GM19240 (cell line): ENCODE measurements around the gene MARK2.

Source experiments
- DNase-seq: peaks from one replicate; pipeline ENCODE4 v3.0.0; 2011; ENCODE audit warnings: low spot score; ENCODE audit not compliant: insufficient read length

The MARK2 gene

DNA sequence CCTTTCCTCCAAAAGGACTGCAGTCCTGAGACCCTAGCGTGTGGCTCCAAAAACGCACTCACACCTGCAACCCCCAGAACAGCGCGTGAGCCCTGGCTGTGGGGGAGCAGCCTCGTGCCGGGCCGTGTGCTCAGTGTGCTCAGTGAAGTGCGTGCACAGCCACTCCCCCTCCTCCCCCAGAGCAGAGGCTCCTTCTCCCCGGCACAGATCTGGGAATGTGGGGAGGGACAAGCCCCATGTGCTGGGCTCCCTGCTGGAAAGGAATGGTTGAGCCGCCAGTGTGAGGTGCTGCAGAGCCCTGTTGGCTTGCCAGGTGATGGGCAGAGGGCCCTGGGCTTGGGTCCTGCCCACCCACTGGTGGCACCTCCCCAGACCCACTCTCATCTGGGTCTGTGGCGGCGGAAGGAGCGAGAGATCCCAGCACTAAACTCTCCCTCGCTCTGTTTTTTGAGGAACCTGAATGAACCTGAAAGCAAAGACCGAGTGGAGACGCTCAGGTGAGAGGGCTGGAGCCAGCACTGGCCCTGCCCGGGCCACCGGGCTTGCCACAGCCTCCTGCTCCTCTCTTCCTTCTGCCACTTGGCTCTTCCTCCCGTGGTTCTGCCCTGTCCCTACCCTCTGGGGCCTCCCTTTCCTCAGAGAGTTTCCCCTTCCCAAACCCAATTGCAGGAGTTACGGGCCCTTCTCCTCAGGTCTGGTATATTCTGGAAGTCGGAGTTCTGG, 69.1 kb downstream of the MARK2 start:
- DNase-seq: no peak

DNA sequence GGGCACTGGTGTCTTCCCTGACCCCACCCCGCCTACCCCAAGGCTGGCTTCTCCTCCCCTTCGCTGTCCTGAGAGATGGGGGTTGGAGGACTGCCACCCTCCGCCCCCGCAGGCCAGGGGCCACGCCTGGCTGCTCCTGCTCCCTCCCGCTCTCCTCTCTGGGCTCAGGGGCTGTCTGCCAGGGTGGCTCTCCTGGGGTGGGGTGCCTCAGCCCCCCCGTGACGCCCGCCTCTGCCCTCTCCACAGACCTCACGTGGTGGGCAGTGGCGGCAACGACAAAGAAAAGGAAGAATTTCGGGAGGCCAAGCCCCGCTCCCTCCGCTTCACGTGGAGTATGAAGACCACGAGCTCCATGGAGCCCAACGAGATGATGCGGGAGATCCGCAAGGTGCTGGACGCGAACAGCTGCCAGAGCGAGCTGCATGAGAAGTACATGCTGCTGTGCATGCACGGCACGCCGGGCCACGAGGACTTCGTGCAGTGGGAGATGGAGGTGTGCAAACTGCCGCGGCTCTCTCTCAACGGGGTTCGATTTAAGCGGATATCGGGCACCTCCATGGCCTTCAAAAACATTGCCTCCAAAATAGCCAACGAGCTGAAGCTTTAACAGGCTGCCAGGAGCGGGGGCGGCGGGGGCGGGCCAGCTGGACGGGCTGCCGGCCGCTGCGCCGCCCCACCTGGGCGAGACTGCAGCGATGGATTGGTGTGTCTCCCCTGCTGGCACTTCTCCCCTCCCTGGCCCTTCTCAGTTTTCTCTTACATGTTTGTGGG, 69.9 kb downstream of the MARK2 start:
- no peak for DNase-seq

DNA sequence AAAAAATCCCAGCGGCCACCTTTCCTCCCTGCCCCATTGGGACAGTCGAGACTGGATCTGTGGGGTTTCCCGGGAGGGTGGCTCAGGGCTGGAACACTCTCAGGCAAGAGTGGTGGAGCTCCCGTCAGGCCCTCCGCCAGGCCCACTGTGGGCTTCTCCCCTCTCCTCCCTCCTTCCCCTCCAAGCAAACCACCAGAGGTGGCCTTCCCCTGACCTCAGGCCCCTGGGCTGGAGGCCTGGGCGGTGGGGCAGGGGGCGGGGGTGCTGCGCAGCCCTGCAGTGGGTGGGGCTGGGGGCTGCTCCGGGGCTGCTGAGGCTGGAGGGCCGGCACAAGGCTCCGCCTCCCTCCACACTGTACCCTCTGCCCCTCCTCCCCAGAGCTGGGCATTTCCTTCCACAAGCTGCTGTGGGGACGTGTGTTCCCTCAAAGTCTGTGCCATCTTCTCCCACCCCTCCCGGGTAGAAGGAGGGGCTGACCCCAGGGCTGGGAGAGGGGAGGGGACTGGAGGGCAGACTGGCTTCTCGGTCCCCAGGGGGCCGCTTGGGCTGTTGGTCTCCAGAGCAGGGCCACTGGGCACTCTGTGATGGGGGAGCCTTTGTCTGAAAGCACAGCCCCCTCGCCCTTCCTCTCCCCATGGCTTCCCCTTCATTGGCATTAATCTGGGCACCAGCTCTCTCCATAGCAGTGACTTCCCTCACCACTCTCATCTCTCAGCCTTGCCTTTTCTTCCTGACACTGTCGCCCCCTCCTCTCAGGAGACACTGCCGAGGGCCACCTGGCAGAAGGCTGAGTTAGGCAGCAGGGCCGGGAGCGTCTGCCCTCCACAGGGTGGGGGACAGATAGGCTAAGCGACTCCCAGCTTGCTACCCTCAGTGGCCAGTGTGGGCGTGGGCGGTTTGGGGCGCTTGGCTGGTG, 70.9 kb downstream of the MARK2 start:
- no peak for DNase-seq

DNA sequence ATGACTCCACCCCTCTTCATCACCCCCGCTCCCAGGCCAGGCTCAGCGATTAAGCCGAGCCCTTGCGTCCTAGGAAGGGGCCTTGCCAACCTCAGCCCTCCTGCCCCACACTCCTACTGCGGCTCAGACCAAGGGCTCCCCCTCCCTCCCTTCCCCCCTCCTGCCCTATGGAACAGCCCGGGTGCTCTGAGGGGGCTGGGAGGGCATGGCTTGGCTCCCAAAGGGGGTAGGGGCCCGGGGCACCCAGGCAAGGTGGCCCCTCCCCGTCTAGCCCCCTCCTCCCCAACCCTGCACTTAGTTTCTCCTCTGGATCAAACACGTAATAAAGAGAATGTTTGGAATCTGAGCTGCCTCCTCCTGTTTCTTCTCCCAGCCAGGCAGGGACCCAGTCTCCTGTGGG, 71.8 kb downstream of the MARK2 start:
- DNase-seq: no peak

DNA sequence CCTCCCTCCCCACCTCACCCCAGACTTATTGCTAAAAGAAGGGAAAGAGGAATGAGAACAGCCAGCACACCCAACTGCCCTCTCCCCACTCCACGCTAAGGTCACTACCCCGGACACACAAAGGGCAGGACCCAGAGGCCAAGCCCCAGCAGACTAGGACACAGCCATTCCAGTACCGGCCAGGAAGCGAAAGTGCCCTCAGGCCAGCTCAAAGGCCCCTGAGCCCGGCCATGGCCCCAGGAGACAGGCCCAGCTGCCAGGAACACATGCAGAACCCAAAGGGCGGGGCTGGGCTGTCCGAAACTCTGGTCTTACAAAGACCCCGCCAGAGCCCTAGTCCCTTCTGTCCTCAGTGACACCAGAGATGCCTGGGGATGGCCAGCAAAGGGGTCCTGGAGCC, 72.5 kb downstream of the MARK2 start:
- no peak for DNase-seq

DNA sequence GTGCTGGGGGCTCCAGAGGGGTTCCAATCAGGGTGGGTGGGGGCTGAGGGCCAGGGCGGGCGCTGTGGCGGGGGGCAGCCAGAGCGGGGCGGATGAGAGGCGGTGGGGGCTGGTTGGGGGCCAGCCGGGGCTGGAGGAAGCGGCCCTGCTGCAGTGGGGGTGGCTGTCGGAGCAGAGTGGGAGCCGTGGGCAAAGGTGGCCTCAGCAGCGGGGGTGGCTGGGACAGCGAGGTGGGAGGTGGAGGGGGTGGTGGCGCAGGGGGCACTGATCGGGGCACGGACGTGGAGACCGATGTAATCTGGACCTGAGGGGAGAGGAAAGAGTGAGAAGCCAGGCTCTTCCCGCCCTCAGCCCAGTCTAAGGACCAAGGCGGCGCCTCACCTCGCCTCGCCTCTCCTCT, 73.0 kb downstream of the MARK2 start:
- DNase-seq: no peak

GRCh38 chr11:63912678-63913077, 73.8 kb downstream of the MARK2 start:
- DNase-seq: no peak

DNA sequence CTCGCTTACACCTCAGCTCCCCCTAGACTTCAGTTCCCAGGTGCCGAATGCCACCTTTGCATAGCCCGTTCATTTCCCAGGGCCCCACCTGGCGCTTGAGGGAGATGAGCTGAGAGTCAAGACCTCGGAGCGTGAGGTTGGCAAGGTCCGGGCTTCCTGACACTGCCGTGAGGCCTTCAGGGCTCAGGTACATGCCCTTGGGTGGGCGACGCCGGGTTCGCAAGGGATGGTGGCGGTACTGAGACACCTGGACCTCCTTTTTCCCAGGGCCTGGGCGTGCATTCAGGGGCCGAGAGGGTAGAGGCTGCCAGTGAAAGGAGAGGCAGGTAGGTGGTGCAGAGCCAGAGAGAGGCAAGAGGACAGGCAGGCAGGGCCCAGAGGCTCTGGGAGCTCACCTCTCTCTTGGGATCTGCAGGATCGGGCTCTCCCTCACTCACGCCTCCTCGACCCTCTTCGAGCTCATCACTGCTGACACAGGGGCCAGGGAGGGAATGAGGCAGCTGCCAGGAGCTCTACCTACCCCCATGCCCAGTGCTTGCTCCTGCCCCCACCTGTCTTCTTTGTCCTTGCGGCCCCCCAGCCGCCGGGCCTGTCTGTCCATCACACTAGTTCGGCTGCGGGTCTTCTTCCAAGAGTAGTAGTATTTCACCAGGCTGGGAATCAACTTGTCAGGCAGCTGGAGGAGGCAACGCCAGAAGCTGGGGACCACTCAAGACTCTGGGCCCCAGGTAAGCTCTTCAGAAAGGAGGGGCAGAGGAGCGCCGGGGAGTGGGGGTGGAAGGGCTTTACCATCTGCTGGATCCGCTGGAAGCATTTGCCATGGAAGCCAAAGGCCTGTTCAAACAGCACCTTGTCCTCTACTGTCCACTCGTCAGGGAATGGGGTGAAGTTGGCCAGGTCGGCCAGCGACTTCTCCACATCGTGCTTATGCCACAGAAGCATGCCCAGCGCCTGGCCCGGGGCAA, 75.2 kb downstream of the MARK2 start:
- no peak for DNase-seq

DNA sequence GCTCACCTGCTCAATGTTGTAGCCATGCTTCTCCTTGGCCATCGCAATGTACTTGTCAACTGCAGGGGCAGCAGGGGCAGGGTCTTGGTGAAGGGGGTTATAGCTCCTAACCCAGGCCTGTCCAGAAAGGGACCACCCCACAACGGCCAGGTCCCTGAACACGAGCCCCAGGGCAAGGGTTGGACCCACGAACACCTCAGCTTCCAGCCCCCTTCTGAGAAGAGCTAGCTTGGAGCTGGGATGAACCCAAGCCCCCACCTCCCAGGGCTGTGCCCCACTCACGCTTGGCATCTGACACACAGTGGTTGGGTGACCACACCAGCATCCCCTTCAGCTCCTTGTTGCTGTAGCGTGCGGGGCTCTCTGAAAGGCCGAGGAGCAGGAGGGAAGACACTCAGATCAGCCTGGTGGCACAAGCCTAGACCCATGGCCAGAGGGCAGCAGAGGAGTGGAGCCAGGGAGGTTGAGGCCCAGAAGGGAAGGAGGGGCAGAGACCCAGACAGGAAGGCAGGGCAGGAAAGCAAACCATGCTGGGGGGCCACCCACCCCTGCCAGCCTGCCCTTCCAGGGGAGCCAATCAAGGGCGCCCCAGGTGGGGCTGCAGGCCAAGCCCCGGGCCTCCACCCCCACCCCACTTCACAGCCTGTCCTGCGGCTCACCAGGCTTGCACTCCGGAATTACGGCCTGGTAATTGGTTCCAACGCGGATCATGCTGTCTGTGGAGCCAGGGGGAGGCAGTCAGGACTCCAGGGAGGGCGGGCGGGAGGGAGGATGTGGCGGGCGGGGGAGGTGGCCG, 76.2 kb downstream of the MARK2 start:
- DNase-seq: no peak

GRCh38 chr11:63915961-63916836, 77.3 kb downstream of the MARK2 start:
- DNase-seq: no peak

- DNase-seq: peak; percentile 82
Measured at GRCh38 chr11:63916837-63917691, 78.2 kb downstream of the MARK2 start, which contains the start of gene RCOR2. Gene RCOR2 (minus strand): TSS chr11:63917164. CDS start chr11:63916456, 708 bp downstream.

- no peak for DNase-seq
Measured at GRCh38 chr11:63917692-63918506, 79.0 kb downstream of the MARK2 start.

DNA sequence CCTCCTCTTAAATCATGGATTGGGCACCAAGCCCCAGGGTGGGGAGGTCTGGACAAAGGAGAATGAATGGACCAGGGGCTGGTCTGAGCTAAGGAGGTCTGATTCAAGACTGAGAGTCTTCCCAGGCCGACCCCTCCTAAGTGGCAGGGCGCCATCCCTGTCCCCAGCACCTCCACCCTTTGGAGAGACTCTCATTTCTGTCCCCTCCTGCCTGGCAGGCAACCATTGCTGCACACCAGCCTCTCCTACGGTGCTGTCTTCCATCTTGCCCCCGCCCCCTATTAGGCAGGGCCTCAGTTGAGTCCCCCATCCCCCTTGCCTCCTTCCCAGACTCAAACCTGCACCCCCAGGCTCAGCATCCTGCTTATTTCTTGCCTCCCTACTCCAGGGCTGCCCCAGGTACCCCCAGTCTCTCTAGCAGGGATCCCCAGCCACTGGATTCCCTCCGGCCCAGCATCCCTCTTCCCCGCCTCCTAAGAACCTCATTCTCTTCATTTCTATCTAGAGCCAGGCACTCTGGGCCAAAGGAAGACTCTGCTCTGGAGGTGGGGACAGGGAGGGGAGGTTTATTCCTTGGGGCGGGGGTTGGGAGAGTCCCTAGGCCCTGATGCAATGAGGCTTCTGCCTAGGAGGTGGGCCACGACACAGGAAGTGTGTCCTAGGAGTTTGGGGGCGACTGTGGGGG, 79.7 kb downstream of the MARK2 start:
- no peak for DNase-seq

DNA sequence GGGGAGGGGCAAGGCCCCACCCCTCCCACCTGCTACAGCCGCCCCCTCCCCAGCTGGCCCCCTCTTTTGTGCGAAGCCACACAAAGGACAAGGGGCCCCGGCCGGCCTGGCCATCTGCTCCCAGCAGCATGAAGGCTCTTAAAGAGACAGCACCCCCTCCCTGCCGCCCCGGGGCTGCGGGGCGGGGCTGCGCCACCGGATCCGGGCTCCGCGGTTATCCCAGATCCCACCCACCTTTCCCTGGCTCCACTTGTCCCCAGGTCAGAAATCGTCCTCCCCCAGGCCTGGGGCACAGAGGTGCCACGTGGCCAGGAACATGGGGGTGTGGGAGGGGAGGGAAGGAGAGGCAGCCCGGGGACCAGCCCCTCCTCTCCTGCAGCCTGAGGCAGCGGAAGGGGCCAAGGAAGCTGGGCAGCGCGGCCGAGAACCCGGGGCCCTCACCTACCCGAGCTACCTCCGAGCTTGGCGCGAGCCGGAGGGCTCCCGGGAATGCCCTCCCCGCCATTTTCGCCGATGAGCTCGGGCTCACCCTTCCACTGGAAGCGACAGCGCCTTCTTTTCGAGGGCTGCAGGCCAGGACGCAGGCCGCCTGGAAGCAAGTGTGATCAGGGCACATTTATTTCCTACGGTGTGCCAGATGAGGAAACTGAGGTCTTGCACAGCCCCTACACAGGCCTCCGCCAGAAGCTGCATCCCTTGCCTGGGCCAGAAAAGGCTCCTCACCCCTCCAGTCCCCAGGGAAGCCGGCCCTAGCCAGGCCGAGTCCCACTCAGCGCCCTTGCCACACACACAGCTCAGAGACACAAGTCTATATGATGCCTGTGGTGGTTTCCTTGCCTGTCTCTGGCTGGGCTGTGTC, 80.6 kb downstream of the MARK2 start:
- DNase-seq: no peak

GRCh38 chr11:63920126-63920938, 81.4 kb downstream of the MARK2 start:
- DNase-seq: no peak
